CD4-positive, alpha-beta T cell (primary cell): ENCODE results near the gene COX17. TPM values are rescaled to one million over a fixed set of nuclear protein-coding genes. Genes with fewer than 3 reads are reported as not detected.

ENCODE experiments used
- ATAC-seq: fragments of 200-7000 bp; cut with Tn5 transposase; one replicate; pipeline ENCODE4 v1.10.0; 2022; ENCODE audit warnings: mild to moderate bottlenecking; ENCODE audit not compliant: poor library complexity
- CTCF ChIA-PET: fragments of 350-600 bp; sonication (Branson Sonifier 250); formaldehyde crosslinking; loops from one replicate; lab custom pipeline; 2021; ENCODE audit warnings: antibody characterized with exemption, inconsistent platforms; lab: Charles Lee
- POLR2A ChIA-PET: fragments of 350-600 bp; sonication (Branson Sonifier 250); formaldehyde crosslinking; loops from one replicate; lab custom pipeline; 2021; ENCODE audit warnings: antibody characterized with exemption, inconsistent platforms; lab: Charles Lee
- DNase-seq, 14 experiments: peaks; one replicate each; pipeline ENCODE4 v3.0.0-alpha.2; 2013 to 2020; ENCODE audit warnings: mixed read lengths in 2 of 14
- H3K27ac ChIP-seq, 2 donors: one replicate each; pipeline versions ENCODE4 v1.5.1 to v1.7.0; 2013; ENCODE audit warnings: low read length in 2 of 2, low read depth in 1 of 2, mild to moderate bottlenecking in 1 of 2
- H3K27me3 ChIP-seq, 2 experiments: 1 replicate in 1 of 2; 2 replicates in 1 of 2; pipeline versions ENCODE4 v1.6.1 to v1.7.0; 2013; ENCODE audit warnings: low read length in 2 of 2, control low read depth in 1 of 2, mild to moderate bottlenecking in 1 of 2, moderate library complexity in 1 of 2; ENCODE audit not compliant: insufficient read depth in 2 of 2, control insufficient read depth in 1 of 2
- H3K36me3 ChIP-seq: one replicate; pipeline ENCODE4 v1.6.1; 2013; ENCODE audit warnings: low read length, control low read depth; ENCODE audit not compliant: insufficient read depth
- H3K4me1 ChIP-seq: one replicate; pipeline ENCODE4 v1.6.1; 2013; ENCODE audit warnings: low read length, control low read depth; ENCODE audit not compliant: insufficient read depth
- H3K4me3 ChIP-seq: one replicate; pipeline ENCODE4 v1.5.1; 2013; ENCODE audit warnings: mild to moderate bottlenecking, low read length, moderate library complexity
- H3K9me3 ChIP-seq, 2 experiments: 1 replicate in 1 of 2; 2 replicates in 1 of 2; pipeline versions ENCODE4 v1.6.1 to v1.7.0; 2013; ENCODE audit warnings: low read length in 2 of 2, mild to moderate bottlenecking in 2 of 2, control low read depth in 1 of 2, moderate library complexity in 1 of 2; ENCODE audit not compliant: control insufficient read depth in 1 of 2, insufficient read depth in 1 of 2
- H3K27ac Mint-ChIP-seq: one replicate; pipeline ENCODE4 v1.8.0; 2020; ENCODE audit warnings: mixed read lengths
- H3K27me3 Mint-ChIP-seq: one replicate; pipeline ENCODE4 v1.8.0; 2021; ENCODE audit warnings: mixed read lengths
- H3K36me3 Mint-ChIP-seq: one replicate; pipeline ENCODE4 v1.8.0; 2021; ENCODE audit warnings: low read depth, mixed read lengths
- H3K4me1 Mint-ChIP-seq: one replicate; pipeline ENCODE4 v1.8.0; 2021; ENCODE audit warnings: low read depth, mixed read lengths
- H3K4me3 Mint-ChIP-seq: one replicate; pipeline ENCODE4 v1.8.0; 2020; ENCODE audit warnings: mild to moderate bottlenecking, mixed read lengths
- H3K9me3 Mint-ChIP-seq: one replicate; pipeline ENCODE4 v1.8.0; 2020; ENCODE audit warnings: mixed read lengths
- CTCF ChIP-seq: fragments of 200-600 bp; IDR thresholded peaks from one replicate; pipeline ENCODE4 v1.8.0; 2022; ENCODE audit warnings: antibody characterized with exemption, mild to moderate bottlenecking
- intact Hi-C, 2 experiments: fragments of 100-400 bp; cut with DNase I in 1 of 2; cut with micrococcal nuclease in 1 of 2; formaldehyde crosslinking; loops; one replicate each; pipeline versions ENCODE4 v1.15.1 to v1.9.0; 2023 to 2025; cut with DNase I, micrococcal nuclease
- total RNA-seq, 174 experiments: library from RNA in 2 of 174; stranded (reverse) in 2 of 174; gene quantifications; one replicate each; pipeline ENCODE4 v1.2.3 and lab custom pipeline; 2021 to 2026

The COX17 gene
- total RNA-seq, 2 experiments from 2014 or later, result 24.6 to 26.3 TPM

GRCh38 chr3:119639494-119640350, 37.5 kb downstream of the COX17 start:
- DNase-seq, result peak in 2 of 14 experiments; percentile 33 to 52
- ATAC-seq, result no peak
- ChIA-PET POLR2A (no interaction called here), CTCF (no interaction called here)
- TF ChIP-seq CTCF, result no peak
- Mint-ChIP-seq H3K27me3 (no peaks in the 10 kb centered on the region), H3K36me3 (peaks cover 36% of the 10 kb centered on the region), H3K4me3 (no peak overlapping the region), H3K9me3 (no peaks in the 10 kb centered on the region), H3K4me1 (peaks cover 4% of the 10 kb centered on the region), H3K27ac (no peak overlapping the region)
- no peaks in the 10 kb centered on the region for H3K36me3 ChIP-seq
- peak overlapping the region in 1 of 2 donors; percentile 28 for H3K27ac ChIP-seq
- H3K27me3 ChIP-seq, result no peaks in the 10 kb centered on the region
- peaks cover 11% of the 10 kb centered on the region for H3K4me1 ChIP-seq
- H3K9me3 ChIP-seq, result no peaks in the 10 kb centered on the region
- no peak overlapping the region for H3K4me3 ChIP-seq
- intact Hi-C loops, result no loop called here

DNA sequence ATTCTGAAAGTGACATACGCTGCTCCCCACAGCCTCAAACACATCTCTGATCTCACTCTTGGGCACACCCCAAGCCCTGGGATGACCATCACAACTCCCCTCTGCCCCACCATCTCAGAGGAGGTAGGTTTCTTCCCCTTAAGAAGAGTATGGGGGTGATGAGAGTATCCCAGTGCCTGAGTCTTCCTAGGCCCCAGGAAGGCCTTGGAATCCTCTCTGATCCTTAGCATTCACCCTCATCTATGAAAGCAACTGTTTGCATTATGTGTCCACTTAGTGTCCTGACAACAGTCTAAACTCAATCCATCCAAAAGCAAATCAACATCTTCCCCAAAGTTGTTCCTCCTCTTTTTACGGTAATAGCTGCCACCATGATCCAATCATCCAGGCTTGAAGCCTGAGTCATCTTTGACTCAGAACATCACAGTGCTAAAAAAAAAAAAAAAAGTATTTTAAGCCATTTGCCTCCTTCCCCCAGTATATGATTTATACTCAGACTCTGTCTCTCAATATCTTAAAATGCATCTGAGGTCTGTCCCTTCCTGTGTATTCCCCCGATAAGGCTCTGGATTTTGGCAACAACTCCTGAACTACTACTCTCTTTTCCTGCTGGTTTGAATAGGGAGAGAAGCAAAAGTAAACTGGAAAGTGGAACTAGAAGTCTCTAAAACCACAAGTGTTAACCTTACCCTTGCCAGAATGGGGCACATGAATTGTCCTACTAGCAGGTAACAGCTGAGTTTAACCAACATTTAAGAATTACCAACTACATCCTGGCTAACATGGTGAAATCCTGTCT, 39.3 kb downstream of the COX17 start:
- H3K36me3 ChIP-seq, result no peaks in the 10 kb centered on the region
- no peaks in the 10 kb centered on the region for H3K9me3 Mint-ChIP-seq
- ATAC-seq (no peak), DNase-seq (peak in 3 of 14 experiments; percentile 11 to 59 (median 46))
- no peaks in the 10 kb centered on the region for H3K27me3 Mint-ChIP-seq
- peak overlapping the region; percentile 25 for H3K27ac Mint-ChIP-seq
- peaks cover 4% of the 10 kb centered on the region for H3K4me1 Mint-ChIP-seq
- H3K4me3 Mint-ChIP-seq, result no peak overlapping the region
- intact Hi-C loops, result no loop called here
- H3K36me3 Mint-ChIP-seq, result peaks cover 30% of the 10 kb centered on the region
- no peak overlapping the region for H3K4me3 ChIP-seq
- TF ChIP-seq CTCF, result no peak
- ChIA-PET POLR2A (no interaction called here), CTCF (interaction anchor here (0.6 kb wide), 1 partner anchor 535 kb away, joined by 4 read pairs; no protein-coding TSS in a partner anchor)
- no peaks in the 10 kb centered on the region for H3K27me3 ChIP-seq
- peaks cover 11% of the 10 kb centered on the region for H3K4me1 ChIP-seq
- H3K9me3 ChIP-seq, result no peaks in the 10 kb centered on the region
- no peak overlapping the region for H3K27ac ChIP-seq

GRCh38 chr3:119636891-119637611, 40.2 kb downstream of the COX17 start:
- no peaks in the 10 kb centered on the region for H3K27me3 Mint-ChIP-seq
- no peak overlapping the region for H3K27ac ChIP-seq
- H3K4me3 ChIP-seq, result no peak overlapping the region
- no peaks in the 10 kb centered on the region for H3K27me3 ChIP-seq
- H3K27ac Mint-ChIP-seq, result no peak overlapping the region
- DNase-seq, result no peak
- peaks cover 22% of the 10 kb centered on the region for H3K36me3 Mint-ChIP-seq
- peaks cover 4% of the 10 kb centered on the region for H3K4me1 Mint-ChIP-seq
- ChIA-PET POLR2A (no interaction called here), CTCF (no interaction called here)
- ATAC-seq, result no peak
- TF ChIP-seq CTCF, result no peak
- H3K9me3 ChIP-seq, result no peaks in the 10 kb centered on the region
- peaks cover 11% of the 10 kb centered on the region for H3K4me1 ChIP-seq
- no peaks in the 10 kb centered on the region for H3K36me3 ChIP-seq
- no peak overlapping the region for H3K4me3 Mint-ChIP-seq
- H3K9me3 Mint-ChIP-seq, result no peaks in the 10 kb centered on the region
- intact Hi-C loops, result no loop called here
